Measurements from ENCODE around the gene RACGAP1. TPM values are rescaled to one million over a fixed set of nuclear protein-coding genes. Genes with fewer than 3 reads are reported as not detected.
"Not testable (repeated sequence)": the region's sequence is repeated elsewhere in the genome, so short reads cannot be mapped to it uniquely, and the experiment has no call there.

The RACGAP1 gene
- polyA plus RNA-seq, 1 donor from 2014 or later: 18.3 TPM

DNA sequence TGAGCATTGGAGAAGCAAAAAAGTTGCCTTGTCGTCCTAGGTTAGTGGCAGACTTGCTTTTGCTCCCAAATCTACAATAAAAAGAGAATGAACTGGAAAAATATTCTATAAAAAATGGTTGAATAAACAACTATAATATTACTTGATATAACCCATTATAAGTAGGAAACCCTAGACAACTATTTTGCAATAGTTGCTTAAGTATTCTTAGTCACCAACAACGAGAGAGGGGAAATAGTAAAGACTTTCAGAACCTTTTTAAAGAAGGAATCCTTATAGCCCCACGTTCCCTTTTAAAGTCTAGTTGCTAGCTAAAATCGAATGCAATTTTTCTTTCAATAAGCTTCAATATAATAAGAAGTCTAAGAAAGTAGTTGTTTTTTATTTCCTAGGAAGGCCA lies 35.0 kb downstream of the RACGAP1 start:
- H3K27ac ChIP-seq (ENCODE audit: low read length): no peak overlapping the region
- TF ChIP-seq, protein P1, sequence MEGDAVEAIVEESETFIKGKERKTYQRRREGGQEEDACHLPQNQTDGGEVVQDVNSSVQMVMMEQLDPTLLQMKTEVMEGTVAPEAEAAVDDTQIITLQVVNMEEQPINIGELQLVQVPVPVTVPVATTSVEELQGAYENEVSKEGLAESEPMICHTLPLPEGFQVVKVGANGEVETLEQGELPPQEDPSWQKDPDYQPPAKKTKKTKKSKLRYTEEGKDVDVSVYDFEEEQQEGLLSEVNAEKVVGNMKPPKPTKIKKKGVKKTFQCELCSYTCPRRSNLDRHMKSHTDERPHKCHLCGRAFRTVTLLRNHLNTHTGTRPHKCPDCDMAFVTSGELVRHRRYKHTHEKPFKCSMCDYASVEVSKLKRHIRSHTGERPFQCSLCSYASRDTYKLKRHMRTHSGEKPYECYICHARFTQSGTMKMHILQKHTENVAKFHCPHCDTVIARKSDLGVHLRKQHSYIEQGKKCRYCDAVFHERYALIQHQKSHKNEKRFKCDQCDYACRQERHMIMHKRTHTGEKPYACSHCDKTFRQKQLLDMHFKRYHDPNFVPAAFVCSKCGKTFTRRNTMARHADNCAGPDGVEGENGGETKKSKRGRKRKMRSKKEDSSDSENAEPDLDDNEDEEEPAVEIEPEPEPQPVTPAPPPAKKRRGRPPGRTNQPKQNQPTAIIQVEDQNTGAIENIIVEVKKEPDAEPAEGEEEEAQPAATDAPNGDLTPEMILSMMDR (IDR thresholded peaks at IDR 0.05; ENCODE audit: poor library complexity, severe bottlenecking): no peak
- TF ChIP-seq, protein P2, sequence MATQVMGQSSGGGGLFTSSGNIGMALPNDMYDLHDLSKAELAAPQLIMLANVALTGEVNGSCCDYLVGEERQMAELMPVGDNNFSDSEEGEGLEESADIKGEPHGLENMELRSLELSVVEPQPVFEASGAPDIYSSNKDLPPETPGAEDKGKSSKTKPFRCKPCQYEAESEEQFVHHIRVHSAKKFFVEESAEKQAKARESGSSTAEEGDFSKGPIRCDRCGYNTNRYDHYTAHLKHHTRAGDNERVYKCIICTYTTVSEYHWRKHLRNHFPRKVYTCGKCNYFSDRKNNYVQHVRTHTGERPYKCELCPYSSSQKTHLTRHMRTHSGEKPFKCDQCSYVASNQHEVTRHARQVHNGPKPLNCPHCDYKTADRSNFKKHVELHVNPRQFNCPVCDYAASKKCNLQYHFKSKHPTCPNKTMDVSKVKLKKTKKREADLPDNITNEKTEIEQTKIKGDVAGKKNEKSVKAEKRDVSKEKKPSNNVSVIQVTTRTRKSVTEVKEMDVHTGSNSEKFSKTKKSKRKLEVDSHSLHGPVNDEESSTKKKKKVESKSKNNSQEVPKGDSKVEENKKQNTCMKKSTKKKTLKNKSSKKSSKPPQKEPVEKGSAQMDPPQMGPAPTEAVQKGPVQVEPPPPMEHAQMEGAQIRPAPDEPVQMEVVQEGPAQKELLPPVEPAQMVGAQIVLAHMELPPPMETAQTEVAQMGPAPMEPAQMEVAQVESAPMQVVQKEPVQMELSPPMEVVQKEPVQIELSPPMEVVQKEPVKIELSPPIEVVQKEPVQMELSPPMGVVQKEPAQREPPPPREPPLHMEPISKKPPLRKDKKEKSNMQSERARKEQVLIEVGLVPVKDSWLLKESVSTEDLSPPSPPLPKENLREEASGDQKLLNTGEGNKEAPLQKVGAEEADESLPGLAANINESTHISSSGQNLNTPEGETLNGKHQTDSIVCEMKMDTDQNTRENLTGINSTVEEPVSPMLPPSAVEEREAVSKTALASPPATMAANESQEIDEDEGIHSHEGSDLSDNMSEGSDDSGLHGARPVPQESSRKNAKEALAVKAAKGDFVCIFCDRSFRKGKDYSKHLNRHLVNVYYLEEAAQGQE (IDR thresholded peaks at IDR 0.05; ENCODE audit: borderline replicate concordance): no peak
- no peak for TF ChIP-seq RAD21 (conservative IDR thresholded peaks at IDR 0.05)
- TF ChIP-seq EZH2 (IDR thresholded peaks at IDR 0.05; ENCODE audit: borderline replicate concordance, insufficient read depth, low read length, poor library complexity, severe bottlenecking): no peak
- TF ChIP-seq EP300 (conservative IDR thresholded peaks at IDR 0.05; ENCODE audit: poor library complexity, severe bottlenecking): no peak
- H3K9ac ChIP-seq (ENCODE audit: low read length): no peak overlapping the region
- H3K79me2 ChIP-seq (replicated peaks; ENCODE audit: insufficient read depth, low read length): no peaks in the 10 kb centered on the region
- H3K9me2 ChIP-seq (ENCODE audit: insufficient read depth, low read length): no peaks in the 10 kb centered on the region
- H4K20me1 ChIP-seq (ENCODE audit: insufficient read depth): no peaks in the 10 kb centered on the region
- H3K36me3 ChIP-seq (ENCODE audit: insufficient read depth, low read length): no peaks in the 10 kb centered on the region
- no peaks in the 10 kb centered on the region for H3K9me3 ChIP-seq (ENCODE audit: low read length)
- H3K4me2 ChIP-seq (ENCODE audit: low read length): no peak overlapping the region
- no peak overlapping the region for H2AFZ ChIP-seq (ENCODE audit: low read depth, low read length)
- no peaks in the 10 kb centered on the region for H3K27me3 ChIP-seq (ENCODE audit: insufficient read depth, low read depth, low read length)
- no peak overlapping the region for H3K4me3 ChIP-seq (ENCODE audit: low read length)
- no peaks in the 10 kb centered on the region for H3F3A ChIP-seq (ENCODE audit: insufficient read depth, low read length, poor library complexity, severe bottlenecking)

DNA sequence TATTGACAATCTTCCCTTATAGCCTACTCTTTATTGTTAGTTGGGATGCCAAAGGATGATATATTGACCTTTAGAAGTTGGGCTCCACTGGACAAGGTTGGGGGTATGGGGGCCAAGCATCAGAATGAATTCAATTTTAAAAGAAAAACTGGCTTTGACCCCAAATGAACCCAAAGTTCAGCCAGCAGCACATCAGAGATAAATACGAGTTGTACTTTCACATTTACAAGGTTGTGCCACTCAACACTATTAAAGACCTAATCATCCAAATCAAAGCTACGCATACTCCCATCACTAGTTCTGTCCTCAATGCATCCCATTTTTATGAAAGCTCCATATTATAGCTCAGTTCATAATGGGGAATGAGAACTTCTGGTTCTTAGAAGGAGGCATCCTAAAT lies 35.9 kb downstream of the RACGAP1 start:
- not testable (repeated sequence) for H3K4me3 ChIP-seq (ENCODE audit: low read length); H3F3A ChIP-seq (ENCODE audit: insufficient read depth, low read length, poor library complexity, severe bottlenecking); H3K36me3 ChIP-seq (ENCODE audit: insufficient read depth, low read length); H3K9me2 ChIP-seq (ENCODE audit: insufficient read depth, low read length); H3K27ac ChIP-seq (ENCODE audit: low read length); H3K27me3 ChIP-seq (ENCODE audit: insufficient read depth, low read depth, low read length); H3K9me3 ChIP-seq (ENCODE audit: low read length); H4K20me1 ChIP-seq (ENCODE audit: insufficient read depth); H3K79me2 ChIP-seq (replicated peaks; ENCODE audit: insufficient read depth, low read length); H3K9ac ChIP-seq (ENCODE audit: low read length); H3K4me2 ChIP-seq (ENCODE audit: low read length); H2AFZ ChIP-seq (ENCODE audit: low read depth, low read length)

DNA sequence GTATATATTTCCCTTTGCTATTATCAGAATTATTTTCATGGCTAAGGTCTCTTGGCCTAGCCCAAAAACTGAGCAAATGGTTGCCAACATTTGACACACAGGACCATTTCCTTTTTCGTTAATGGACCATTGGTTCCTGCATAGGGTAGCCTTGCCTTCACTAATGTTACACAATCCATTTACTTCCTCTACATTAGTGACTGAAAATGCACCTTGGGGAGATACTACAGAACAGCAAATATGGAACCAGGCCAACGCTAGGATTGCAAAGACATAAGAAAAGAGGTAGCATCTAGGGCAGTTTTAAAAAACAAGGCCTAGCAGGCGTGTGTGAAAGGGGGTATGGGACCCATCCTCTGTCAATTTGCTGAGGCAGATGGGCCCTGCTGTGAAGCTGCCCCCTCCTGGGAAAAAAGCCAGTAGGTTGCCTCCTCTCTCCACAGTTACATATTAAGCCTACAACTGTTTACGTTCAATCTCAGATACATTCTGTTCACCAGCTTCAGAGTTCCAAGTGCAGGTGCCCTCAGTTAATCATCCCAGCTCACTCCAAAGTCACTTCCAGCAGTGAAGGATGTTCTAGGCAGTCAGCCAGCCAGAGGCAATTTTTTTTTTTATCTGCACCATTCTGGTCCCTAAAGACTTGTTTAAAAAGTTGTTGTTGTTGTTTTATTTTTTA lies 37.5 kb downstream of the RACGAP1 start:
- Histone ChIP-seq H3K9ac (ENCODE audit: low read length) (no peak overlapping the region), H2AFZ (ENCODE audit: low read depth, low read length) (no peak overlapping the region), H3K9me3 (ENCODE audit: low read length) (no peaks in the 10 kb centered on the region), H4K20me1 (ENCODE audit: insufficient read depth) (no peaks in the 10 kb centered on the region), H3K4me3 (ENCODE audit: low read length) (no peak overlapping the region), H3K36me3 (ENCODE audit: insufficient read depth, low read length) (no peaks in the 10 kb centered on the region), H3K27me3 (ENCODE audit: insufficient read depth, low read depth, low read length) (no peaks in the 10 kb centered on the region), H3K4me2 (ENCODE audit: low read length) (no peak overlapping the region), H3F3A (ENCODE audit: insufficient read depth, low read length, poor library complexity, severe bottlenecking) (no peaks in the 10 kb centered on the region), H3K9me2 (ENCODE audit: insufficient read depth, low read length) (no peaks in the 10 kb centered on the region), H3K79me2 (replicated peaks; ENCODE audit: insufficient read depth, low read length) (no peaks in the 10 kb centered on the region), H3K27ac (ENCODE audit: low read length) (no peak overlapping the region)
- TF ChIP-seq POLR2AphosphoS5 (IDR thresholded peaks at IDR 0.05) (no peak), RAD21 (conservative IDR thresholded peaks at IDR 0.05) (no peak), EP300 (conservative IDR thresholded peaks at IDR 0.05; ENCODE audit: poor library complexity, severe bottlenecking) (no peak), EZH2 (IDR thresholded peaks at IDR 0.05; ENCODE audit: borderline replicate concordance, insufficient read depth, low read length, poor library complexity, severe bottlenecking) (no peak), MXI1 (conservative IDR thresholded peaks at IDR 0.05; ENCODE audit: poor library complexity, severe bottlenecking) (no peak)
- TF ChIP-seq, protein P2 (IDR thresholded peaks at IDR 0.05; ENCODE audit: borderline replicate concordance): no peak
- TF ChIP-seq, protein P1 (IDR thresholded peaks at IDR 0.05; ENCODE audit: poor library complexity, severe bottlenecking): no peak

Measured in neural cell (in vitro differentiated cells).